Nephron (organoid): ENCODE data around the gene TBR1.

Experiments
- H3K27ac Mint-ChIP-seq, 3 experiments: 2 replicates each; pipeline ENCODE4 v1.8.0; 2020; ENCODE audit warnings: mixed read lengths in 3 of 3, mild to moderate bottlenecking in 2 of 3, moderate library complexity in 1 of 3
- H3K27me3 Mint-ChIP-seq: 2 replicates; pipeline ENCODE4 v1.8.0; 2021; ENCODE audit warnings: low read depth, mild to moderate bottlenecking, moderate library complexity, mixed read lengths
- H3K36me3 Mint-ChIP-seq: 2 replicates; pipeline ENCODE4 v1.8.0; 2020; ENCODE audit warnings: low read depth, mixed read lengths
- H3K4me1 Mint-ChIP-seq: 2 replicates; pipeline ENCODE4 v1.8.0; 2020; ENCODE audit warnings: mixed read lengths
- H3K4me3 Mint-ChIP-seq, 3 experiments: 2 replicates each; pipeline ENCODE4 v1.8.0; 2020; ENCODE audit warnings: mild to moderate bottlenecking in 3 of 3, mixed read lengths in 3 of 3, moderate library complexity in 2 of 3
- H3K9me3 Mint-ChIP-seq: 2 replicates; pipeline ENCODE4 v1.8.0; 2020; ENCODE audit warnings: mixed read lengths
- CTCF ChIP-seq, 3 experiments: fragments of 200-600 bp; sonication (generic); IDR thresholded peaks; one replicate each; pipeline ENCODE4 v1.5.0; 2021; ENCODE audit warnings: antibody characterized with exemption in 3 of 3; ENCODE audit not compliant: unreplicated experiment in 3 of 3

The TBR1 gene

GRCh38 chr2:161432107-161432506 is 16.0 kb downstream of the TBR1 start:
- Mint-ChIP-seq H3K4me3 (no peak overlapping the region), H3K4me1 (peaks cover 5% of the 10 kb centered on the region), H3K27ac (no peak overlapping the region), H3K36me3 (no peaks in the 10 kb centered on the region), H3K27me3 (peaks cover 93% of the 10 kb centered on the region), H3K9me3 (peaks cover 4% of the 10 kb centered on the region)
- no peak for TF ChIP-seq CTCF (IDR thresholded peaks at IDR 0.05; ENCODE audit: unreplicated experiment in 3 of 3)

GRCh38 chr2:161434118-161434517 is 18.0 kb downstream of the TBR1 start:
- TF ChIP-seq CTCF (IDR thresholded peaks at IDR 0.05; ENCODE audit: unreplicated experiment in 3 of 3): no peak
- H3K4me3 Mint-ChIP-seq: no peak overlapping the region
- H3K27ac Mint-ChIP-seq: no peak overlapping the region
- H3K27me3 Mint-ChIP-seq: peaks cover 90% of the 10 kb centered on the region
- no peaks in the 10 kb centered on the region for H3K4me1 Mint-ChIP-seq
- no peaks in the 10 kb centered on the region for H3K9me3 Mint-ChIP-seq
- no peaks in the 10 kb centered on the region for H3K36me3 Mint-ChIP-seq

- H3K27me3 Mint-ChIP-seq: peaks cover 70% of the 10 kb centered on the region
- no peaks in the 10 kb centered on the region for H3K36me3 Mint-ChIP-seq
Observed at GRCh38 chr2:161436411-161436810, 20.3 kb downstream of the TBR1 start.

GRCh38 chr2:161438598-161438997 is 22.5 kb downstream of the TBR1 start:
- Mint-ChIP-seq H3K4me1 (no peaks in the 10 kb centered on the region), H3K4me3 (no peak overlapping the region), H3K9me3 (no peaks in the 10 kb centered on the region), H3K27ac (no peak overlapping the region), H3K36me3 (no peaks in the 10 kb centered on the region), H3K27me3 (peaks cover 64% of the 10 kb centered on the region)
- TF ChIP-seq CTCF (IDR thresholded peaks at IDR 0.05; ENCODE audit: unreplicated experiment in 3 of 3): no peak

More at GRCh38 chr2:161436411-161436810, 20.3 kb downstream of the TBR1 start:
- no peak overlapping the region for H3K4me3 Mint-ChIP-seq
- no peaks in the 10 kb centered on the region for H3K9me3 Mint-ChIP-seq
- no peak for TF ChIP-seq CTCF (IDR thresholded peaks at IDR 0.05; ENCODE audit: unreplicated experiment in 3 of 3)
- no peak overlapping the region for H3K27ac Mint-ChIP-seq
- no peaks in the 10 kb centered on the region for H3K4me1 Mint-ChIP-seq

GRCh38 chr2:161445097-161445496 is 29.0 kb downstream of the TBR1 start:
- Mint-ChIP-seq H3K27me3 (peaks cover 24% of the 10 kb centered on the region), H3K36me3 (no peaks in the 10 kb centered on the region), H3K27ac (no peak overlapping the region), H3K4me1 (no peaks in the 10 kb centered on the region), H3K9me3 (no peaks in the 10 kb centered on the region), H3K4me3 (no peak overlapping the region)
- TF ChIP-seq CTCF (IDR thresholded peaks at IDR 0.05; ENCODE audit: unreplicated experiment in 3 of 3): no peak

- H3K27me3 Mint-ChIP-seq: peaks cover 7% of the 10 kb centered on the region
Observed at GRCh38 chr2:161448431-161448830, 32.3 kb downstream of the TBR1 start.

More at GRCh38 chr2:161448431-161448830, 32.3 kb downstream of the TBR1 start:
- Mint-ChIP-seq H3K4me3 (no peak overlapping the region), H3K4me1 (no peaks in the 10 kb centered on the region), H3K36me3 (no peaks in the 10 kb centered on the region), H3K27ac (no peak overlapping the region), H3K9me3 (no peaks in the 10 kb centered on the region)
- TF ChIP-seq CTCF (IDR thresholded peaks at IDR 0.05; ENCODE audit: unreplicated experiment in 3 of 3): no peak
